GM12874 (cell line): Measurements from ENCODE around the gene SND1.

Source experiments
- TF ChIP-seq, protein P1 (sequence below): IDR thresholded peaks from 2 replicates; pipeline ENCODE4 v1.5.1; 2011; ENCODE audit warnings: low read depth, mild to moderate bottlenecking, control low read depth, low read length, moderate library complexity; ENCODE audit not compliant: insufficient read depth

The SND1 gene

DNA sequence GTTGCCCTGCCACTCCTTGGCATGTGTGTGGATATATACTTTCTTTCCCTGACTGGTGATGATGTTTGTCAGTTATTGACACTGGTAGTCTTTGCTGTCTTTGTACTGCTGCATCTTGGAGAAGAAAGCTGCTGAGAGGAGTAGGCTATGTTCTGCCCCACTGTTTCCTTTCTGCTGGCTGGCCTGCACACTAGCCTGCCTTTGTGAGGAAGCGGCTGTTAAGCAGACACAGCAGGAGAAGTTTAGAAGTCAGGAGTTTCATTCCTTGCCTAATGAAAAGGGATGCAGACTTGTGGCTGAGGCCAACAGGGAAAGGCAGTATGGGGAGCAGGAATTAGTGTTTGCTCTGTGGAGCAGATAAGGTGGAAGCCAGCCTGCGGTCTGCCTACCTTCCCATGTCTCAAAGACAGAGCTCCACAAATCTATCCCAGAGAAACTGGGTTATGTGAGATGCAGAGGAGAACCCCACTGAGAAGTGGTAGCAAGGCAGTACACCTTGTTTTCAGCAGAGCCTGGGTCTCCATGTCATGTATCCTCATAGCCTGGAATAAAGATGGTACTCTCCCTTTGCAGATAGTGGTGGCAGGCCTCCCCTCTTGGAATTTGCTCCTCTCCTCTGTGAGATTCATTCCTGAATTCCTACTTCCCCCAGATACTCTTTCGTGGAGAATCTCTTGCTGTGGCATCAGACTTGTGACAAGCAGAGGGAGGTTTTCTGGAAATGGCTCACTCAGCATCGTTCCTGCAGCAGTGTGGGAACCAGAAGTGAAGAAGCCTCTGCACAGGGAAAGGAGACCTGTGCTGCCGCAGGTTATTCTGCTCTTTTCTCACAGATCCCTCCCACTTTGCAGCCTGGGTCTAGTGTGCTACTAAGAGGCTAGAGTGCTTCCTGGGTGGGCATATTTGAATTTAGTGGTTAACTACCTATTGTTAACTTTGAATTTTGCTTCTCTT, 249.0 kb downstream of the SND1 start:
- TF ChIP-seq, protein P1, sequence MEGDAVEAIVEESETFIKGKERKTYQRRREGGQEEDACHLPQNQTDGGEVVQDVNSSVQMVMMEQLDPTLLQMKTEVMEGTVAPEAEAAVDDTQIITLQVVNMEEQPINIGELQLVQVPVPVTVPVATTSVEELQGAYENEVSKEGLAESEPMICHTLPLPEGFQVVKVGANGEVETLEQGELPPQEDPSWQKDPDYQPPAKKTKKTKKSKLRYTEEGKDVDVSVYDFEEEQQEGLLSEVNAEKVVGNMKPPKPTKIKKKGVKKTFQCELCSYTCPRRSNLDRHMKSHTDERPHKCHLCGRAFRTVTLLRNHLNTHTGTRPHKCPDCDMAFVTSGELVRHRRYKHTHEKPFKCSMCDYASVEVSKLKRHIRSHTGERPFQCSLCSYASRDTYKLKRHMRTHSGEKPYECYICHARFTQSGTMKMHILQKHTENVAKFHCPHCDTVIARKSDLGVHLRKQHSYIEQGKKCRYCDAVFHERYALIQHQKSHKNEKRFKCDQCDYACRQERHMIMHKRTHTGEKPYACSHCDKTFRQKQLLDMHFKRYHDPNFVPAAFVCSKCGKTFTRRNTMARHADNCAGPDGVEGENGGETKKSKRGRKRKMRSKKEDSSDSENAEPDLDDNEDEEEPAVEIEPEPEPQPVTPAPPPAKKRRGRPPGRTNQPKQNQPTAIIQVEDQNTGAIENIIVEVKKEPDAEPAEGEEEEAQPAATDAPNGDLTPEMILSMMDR, result no peak

DNA sequence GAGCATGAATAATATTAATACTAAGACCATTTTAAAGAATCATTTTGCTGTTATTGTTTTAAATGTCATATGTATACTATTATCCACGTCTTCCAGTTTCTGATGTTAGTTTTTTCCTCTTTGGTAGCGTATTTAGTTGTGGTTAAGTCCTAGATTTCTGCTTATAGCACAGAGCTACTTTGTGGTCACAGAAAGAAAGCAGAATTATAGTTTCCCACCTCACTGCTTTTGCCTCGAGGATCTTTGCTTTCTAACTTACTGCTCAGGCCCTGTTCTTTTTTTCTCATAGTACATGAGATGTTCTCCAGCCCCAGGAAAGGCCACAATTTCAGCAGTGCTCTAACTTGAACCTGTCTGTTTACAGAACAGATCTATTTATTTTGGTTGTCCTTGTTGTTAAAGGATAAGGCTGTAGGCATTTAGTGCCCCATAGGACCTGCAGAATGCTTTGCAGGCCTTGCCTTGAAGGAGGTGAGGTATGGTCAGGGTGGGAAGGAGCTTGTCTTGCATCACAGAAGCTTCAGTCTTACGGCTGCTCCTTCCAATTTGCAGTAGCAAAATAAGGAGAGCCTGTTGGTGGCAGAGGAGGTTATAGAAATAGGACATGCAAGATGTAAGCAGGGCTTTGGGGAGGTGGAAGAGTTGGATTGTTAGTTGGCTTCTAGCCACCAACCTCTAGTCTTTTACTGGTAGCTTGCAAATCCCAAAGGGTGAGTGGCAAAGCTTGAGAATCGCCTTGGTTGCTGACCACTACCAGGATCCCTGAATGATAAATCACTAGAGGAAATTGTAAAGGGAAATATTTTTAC, 250.1 kb downstream of the SND1 start:
- TF ChIP-seq, protein P1, result no peak

DNA sequence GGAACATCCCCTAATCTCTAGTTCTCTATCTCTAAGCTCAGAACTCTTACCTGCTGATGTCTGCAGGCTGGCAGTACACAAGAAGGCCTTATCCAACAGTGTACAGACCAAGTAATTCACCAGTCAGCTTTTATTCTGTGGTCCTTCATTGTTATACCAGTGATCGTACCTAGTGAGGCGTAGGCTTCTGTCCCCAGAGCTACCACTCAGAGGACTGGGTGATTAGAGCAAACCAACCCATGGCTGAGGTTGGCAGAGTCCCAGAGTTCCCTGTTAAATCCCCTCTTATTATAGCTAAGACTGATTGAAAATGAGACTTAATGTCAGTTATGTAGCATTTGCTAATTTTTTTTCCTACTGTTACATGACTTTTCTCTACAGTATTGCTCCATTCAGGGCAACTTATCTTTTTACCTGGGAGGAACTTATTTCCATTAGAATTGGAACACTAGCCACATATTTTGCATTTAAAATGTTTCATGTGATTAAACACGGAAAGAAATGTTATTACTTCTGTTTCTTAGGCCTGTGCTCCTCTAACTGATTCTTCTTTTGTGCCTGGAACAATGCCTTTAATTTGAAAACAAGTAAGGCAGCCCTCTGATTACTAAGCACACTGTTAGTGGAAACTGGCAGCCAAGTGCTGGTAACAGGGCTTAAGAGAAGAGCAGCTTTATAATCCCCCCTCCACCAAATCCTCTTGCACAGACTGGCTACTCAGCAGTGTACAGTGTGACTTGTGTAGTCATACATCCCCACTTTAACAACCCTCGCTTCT, 252.1 kb downstream of the SND1 start:
- TF ChIP-seq, protein P1, result no peak

DNA sequence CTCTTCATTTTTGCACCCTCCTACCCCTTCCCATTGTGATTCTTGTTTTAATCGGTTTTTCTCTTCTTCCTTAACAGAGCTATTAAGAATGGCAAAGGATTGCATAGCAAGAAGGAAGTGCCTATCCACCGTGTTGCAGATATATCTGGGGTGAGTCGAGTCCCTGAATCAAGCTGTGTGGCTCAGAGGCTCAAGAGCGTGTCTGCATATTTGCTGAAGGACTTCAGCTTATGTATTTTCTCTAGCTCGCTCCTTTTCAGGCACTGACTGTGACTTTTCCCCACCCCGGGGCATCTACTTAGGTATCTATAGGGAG, 252.6 kb downstream of the SND1 start:
- TF ChIP-seq, protein P1, result no peak

DNA sequence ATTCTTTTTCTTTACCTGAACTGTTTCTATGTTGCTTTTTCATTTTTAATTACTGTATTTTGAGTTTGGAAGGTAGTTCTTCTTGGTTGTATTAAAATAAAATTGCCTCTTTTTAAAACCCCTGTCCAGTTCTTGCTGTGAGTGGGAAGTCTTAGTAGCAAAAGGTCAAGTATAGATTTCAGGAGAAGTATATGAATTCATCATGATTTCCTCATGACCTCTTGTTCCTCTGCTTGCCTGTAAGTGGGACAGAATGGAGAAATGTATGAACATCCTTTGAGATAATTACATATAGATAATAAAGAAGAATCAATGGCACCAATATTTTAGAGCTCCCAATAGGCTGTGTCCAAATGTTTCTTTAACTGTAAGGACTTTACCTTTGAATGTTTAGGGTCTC, 253.0 kb downstream of the SND1 start:
- TF ChIP-seq, protein P1, result no peak

- TF ChIP-seq, protein P1, result no peak
These were observed 253.7 kb downstream of the SND1 start for GRCh38 chr7:127905491-127906330.
